ENCODE measurements around the gene COL19A1.
"Not testable (repeated sequence)": the region's sequence is repeated elsewhere in the genome, so short reads cannot be mapped to it uniquely, and the experiment has no call there.

COL19A1 gene

DNA sequence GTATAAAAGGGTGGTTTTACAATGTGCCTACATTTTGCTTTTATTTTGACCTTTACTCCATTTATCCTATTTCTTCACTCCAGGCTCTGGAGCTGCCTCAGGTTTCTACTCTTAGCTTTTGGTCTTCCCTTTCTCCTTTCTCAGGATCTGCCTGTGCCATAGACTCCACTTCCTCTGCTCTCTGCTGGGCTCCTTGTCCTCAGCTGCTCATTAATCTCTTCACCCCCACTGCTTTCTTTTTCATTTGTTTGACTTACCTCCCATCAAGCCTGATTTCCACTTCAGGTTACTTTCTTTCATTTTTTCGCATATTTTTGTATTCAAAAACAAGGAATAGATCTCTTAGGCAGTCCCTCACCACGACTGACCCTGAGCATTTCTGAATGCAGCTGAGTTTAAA is 106.8 kb downstream of the COL19A1 start:
- no peak for DNase-seq

DNA sequence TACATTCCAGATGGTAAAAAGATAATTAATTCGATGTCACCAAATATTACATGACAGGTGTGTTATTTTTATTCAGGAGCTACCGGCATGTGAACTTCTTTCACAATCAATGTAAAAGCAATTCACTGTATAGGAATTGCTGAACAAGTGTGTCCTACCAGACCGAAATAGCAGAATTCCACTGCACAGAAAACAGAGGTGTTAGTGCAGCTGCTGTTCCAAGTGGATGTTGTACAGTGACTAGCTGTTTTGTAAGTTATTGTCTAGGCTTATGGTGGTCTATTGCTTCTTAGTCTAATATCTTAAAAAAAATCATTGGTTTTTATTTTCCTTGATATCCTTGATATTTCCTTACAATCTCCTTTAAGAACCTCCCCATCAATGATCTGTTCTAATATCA is 107.4 kb downstream of the COL19A1 start:
- DNase-seq, result no peak

DNA sequence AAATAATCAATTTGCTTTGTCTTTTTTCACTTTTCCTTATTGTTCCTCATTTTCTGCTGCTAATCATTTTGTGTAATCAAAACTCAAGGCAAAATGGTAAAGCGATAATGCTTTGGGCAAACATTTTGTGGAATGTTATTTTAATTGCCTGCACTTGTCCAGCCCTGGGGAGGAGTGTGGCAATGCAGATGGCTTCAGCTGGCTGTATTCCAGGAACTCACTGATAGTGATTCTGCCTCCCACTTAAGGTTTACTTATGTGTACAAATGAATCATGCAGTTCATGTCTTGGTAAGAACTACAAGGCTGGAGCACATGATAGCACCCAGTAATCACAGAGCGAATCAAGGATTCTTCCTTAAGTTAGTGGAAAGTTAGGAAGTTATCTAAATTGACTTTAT is 107.8 kb downstream of the COL19A1 start:
- DNase-seq, result peak; percentile 21

DNA sequence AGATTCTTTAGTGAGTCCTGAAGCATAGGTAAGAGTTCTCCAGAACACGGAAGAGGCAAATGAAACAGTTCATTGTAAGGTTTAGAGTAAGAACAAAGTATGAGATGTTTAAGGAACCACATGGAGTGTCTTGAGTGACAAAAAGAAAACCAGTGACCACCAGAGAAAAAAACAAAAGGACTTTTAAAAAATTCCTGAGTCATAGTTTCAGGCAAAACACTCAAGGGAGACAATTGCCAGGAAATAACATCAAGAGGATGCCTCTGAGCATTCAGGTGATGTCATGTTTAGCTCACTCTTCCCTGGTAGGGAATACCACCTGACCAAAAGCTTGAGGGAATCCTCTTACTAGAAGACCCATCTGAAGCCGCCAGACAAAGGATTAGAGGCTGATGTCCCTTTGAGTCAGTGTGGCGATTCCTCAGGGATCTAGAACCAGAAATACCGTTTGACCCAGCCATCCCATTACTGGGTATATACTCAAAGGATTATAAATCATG is 110.3 kb downstream of the COL19A1 start:
- no peak for DNase-seq

DNA sequence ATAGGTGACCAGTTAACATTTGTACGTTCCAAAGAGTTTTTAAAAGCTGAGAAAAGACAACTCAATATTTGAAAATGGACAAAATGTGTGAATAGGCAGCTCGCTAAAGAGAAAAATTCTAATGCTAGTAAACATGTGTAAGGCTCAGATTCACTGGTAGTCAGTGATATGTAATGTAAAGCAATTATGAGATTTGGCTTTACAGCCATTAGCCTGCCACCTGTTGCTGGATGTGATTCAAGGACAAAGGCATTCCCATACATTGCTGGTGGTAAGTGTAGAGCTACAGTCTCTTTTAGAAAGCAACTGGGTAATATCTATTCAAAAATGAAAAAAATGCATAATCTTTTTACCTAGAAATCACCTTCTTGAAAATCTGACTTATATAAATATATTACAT is 114.3 kb downstream of the COL19A1 start:
- DNase-seq, result no peak

DNA sequence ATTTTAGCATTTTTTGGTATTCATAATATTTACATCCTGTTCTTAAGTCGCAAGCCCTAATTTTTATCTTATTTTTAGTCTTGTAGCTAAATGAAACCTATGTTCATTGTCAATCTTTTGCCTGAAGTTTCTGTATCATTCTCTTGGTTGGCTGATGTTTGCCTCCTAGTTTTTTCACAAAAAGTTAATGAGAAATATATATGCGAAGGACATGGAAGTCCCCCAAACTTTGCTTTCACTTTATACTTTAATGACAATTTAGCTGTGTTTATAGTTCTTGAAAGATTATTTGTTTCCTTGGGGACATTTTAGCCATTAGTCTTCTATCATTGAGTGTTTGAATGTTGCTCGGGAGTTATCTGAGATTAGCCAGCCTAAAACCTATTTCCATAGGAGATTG is 118.2 kb downstream of the COL19A1 start:
- DNase-seq, result no peak

DNA sequence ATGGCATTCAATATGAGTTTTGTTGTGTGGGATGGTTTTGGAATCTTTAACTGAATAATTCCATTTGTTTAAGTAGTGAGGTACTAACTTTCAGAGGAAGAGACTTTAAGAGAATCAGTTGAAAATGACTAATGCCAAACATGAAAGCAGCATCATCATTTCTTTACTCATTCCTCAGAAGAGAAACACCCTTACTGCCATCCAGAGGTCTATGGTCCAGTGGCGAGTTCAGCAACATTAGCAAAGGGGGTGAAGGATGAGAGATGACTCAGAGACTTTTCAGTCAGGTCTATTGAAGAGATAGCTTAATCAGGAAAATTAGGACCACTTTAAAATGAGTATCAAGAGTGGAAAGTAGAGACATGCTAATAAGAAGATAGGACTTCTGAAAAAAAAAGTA is 118.8 kb downstream of the COL19A1 start:
- DNase-seq, result peak; percentile 21

DNA sequence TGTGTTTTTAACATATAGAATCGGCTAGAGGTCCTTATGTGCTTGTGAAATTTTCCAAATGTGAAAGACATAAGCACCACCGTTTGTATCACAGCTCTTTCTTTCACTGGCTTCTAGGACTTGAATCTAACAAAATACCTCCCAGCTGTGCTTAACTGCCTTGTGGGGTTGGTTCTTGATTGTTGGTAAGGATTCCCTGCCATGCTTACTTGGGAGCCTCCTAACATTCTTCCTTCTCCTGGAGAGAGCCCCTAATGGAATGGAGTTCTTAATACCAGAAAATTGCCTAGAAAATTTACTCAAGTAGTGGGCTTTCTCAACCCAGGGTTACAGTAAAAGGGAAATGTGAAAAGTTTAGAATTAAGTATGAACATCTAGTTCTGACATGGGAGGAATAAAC is 121.2 kb downstream of the COL19A1 start:
- no peak for DNase-seq

DNA sequence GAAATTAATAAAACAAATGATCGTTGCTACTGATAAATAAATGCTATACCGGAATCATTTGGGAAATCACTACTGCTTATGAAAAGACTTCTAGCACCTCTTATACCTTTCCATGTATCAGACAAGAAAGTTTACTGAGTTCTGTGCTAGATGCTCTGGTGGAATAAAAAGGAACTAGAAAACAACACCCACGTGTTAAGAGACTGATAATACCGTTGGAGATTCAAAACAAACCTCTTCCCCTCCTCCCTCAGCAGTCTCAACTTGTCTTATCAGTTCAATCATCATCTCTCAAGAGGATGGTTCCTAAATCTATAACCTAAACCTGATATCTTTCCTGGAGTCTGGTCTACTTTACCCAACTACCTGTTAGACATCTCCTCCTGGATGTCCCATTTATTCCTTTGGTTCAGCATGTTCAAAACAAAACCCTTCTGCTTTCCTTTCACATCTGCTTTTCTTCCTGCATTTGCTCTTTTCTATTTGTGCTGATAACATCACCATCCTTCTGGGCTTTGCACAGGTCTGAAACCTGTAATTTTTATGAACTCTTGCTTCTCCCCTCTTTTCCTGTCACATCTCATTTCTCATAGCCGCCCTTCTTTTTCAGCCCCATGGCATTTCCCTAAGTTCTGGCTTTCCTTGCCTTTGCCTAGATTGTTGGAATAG is 122.2 kb downstream of the COL19A1 start:
- no peak for DNase-seq

DNA sequence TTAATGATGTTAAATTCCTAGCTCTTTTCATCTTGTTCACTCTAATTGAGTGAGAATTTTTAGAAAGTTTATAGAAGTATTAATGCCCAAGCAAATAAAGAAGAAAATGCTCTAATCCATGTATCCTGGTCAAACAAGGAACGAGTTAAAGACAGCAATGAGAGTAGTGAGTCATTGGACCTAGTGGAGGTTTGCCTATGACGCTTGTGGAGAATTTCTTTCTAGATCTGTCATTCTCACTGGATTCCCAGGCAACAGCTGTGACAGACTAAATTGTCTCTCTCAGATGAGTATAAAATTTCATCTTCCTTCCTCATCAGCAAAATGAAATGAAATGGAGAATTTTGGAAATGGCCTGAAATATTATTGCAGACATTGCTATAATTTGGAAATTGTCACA is 127.9 kb downstream of the COL19A1 start:
- peak; percentile 19 for DNase-seq

DNA sequence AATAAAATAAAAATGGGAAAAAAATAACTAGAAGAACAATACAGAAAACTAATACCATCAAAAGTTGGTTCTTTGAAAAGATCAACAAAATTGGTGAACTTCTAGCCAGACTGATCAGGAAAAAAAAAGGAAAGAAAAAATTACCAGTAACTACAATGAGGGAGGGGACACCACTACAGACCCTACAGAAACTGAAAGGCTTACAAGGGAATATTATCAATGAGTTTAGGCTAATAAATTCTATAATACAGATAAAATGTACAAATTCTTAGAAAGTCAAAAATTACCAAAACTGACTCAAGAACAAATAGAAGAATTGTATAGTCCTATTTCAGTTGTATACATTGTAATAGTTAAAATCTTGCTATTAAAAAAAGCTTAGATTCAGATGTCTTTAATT is 141.8 kb downstream of the COL19A1 start:
- DNase-seq, result no peak

DNA sequence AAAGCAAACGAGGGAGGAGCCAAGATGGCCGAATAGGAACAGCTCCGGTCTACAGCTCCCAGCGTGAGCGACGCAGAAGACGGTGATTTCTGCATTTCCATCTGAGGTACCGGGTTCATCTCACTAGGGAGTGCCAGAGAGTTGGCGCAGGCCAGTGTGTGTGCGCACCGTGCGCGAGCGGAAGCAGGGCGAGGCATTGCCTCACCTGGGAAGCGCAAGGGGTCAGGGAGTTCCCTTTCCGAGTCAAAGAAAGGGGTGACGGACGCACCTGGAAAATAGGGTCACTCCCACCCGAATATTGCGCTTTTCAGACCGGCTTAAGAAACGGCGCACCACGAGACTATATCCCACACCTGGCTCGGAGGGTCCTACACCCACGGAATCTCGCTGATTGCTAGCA is 144.0 kb downstream of the COL19A1 start:
- DNase-seq, result not testable (repeated sequence)

DNA sequence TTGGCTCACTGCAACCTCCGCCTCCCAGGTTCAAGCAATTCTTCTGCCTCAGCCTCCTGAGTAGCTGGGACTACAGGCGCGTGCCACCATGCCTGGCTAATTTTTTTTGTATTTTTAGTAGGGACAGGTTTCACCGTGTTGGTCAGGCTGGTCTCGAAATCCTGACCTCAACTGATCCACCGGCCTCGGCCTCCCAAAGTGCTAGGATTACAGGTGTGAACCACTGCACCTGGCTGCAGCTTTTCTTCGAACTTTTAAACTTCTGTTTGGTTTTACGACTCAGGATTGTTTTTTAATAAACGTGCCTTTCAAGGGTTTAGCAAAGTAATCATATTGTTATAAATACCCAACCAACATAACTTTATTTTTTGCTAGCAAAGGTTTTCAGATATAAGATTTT is 156.8 kb downstream of the COL19A1 start:
- DNase-seq, result not testable (repeated sequence)

DNA sequence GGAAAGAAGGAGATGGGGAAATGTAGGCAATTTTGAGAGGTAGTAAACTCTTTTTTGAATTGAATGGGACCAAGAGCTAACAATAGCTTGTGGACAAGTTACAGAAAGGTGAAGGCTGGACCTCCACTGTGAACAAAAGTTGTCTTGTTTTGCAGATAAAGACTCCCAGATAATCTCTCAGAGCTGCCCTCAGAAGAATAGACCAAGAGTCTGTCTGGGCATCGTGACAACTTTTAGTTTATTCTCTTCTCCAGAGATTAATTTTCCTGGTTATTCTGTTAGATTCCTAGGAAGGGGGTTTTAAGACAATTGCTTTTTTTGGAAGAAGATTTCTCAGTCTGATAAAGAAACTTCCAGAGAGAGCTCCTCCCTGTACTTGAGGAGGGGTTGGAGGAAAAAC is 161.9 kb downstream of the COL19A1 start:
- DNase-seq, result no peak

DNA sequence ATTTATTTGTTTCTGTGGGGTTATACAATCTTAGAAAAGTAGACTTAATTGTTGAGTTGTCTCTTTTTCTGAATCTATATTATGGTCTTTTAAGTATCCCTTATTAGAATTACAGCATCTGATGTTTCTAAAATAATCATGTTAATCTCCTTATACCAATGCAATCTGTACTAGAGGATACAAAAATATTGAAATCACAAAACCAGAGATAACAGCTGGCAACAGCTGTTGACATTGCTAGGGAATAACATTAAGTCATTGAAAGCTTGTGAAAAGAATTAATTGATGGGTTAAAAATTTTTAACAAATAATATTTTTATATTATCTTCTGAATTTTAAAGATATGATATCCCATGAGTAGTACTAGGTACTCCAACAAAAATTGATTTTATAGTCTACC is 162.6 kb downstream of the COL19A1 start:
- DNase-seq, result no peak

DNA sequence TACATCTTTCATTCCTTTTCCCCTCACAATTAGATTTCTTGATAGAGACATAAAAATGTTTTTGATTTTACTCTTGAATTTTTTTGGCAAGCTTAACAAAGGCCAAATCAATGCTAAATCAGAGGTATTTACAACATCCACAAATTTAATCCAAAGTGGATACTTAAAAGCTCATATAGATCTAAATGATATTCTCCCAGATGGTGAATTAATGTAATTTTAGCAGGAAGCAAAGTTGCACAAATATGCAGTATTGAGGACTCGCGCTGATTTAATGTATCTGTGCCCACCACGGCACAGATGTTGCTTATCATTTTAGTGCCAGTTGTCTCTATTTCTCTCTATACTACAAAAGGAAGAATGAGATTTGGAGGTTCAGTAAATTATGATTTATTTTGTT is 167.4 kb downstream of the COL19A1 start:
- no peak for DNase-seq

DNA sequence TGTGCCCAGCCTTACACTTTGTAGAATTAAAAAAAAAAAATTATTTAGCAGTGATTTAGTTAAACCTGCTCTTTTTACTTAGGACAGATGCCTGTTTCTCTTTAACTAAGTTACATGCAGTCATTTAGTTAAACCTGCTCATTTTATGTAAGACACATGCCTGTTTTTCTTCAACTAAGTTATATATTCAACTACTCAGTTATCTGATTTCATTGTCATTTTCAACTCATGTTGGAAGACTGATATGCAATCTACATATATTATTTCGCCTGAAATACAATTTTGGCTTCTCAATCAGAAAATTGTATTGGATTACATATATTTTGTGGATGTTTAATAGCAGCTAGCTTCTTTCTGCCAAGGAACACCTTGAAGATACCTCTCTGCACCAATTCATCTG is 171.1 kb downstream of the COL19A1 start:
- DNase-seq, result no peak

DNA sequence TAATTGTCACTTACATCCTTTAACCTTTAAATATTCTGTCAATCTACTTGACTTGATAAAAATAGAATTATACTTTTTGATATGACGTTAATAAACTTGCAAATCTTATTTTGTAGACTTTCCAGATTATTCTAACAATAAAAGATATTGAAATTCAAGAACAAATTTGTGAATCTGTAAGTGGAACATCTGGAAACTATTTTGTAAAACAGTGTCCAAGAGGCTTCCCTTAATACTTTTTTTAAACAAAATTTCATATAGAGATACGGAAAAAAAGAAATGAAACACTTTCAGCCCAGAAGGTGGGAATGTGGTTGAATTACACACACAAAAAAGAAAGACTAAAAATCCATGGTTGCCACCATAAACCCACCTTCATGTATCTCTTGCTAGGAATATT is 174.4 kb downstream of the COL19A1 start:
- no peak for DNase-seq

DNA sequence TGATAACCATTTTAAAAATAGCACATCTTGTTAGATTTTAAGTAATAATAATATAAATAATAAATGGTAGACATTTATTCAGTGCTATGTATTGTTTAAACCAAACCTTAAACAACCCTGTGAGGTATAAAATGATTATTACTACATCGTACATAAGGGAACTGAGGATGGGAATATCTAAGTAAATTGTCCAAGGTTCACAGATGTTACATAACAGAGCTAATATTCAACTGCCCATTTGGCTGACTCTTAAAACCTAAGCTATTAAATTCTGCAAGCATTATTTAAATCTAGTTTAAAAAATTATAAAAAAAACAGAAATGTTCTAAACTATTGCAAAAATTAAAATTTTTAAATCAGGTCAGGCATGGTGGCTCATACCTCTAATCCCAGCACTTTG is 175.1 kb downstream of the COL19A1 start:
- DNase-seq, result no peak

DNA sequence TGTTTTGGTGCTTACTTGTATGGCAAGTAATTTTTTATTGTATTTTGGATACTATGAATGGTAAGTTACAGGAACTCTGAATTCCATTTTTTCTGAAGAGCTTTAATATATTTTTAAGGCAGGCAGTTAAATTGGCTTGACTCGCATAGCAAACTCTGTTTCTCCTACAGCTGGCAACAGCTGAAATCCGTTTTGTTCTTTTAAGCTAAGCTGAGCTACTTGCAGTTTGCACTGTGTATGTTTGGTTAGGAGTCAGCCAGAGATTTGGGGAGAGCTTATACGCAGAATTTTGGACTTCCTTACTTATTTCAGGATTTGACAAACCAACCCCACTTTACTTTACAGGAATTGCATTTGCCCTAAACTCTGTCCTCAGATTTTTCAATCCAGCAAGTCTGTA is 179.1 kb downstream of the COL19A1 start:
- DNase-seq, result no peak

DNA sequence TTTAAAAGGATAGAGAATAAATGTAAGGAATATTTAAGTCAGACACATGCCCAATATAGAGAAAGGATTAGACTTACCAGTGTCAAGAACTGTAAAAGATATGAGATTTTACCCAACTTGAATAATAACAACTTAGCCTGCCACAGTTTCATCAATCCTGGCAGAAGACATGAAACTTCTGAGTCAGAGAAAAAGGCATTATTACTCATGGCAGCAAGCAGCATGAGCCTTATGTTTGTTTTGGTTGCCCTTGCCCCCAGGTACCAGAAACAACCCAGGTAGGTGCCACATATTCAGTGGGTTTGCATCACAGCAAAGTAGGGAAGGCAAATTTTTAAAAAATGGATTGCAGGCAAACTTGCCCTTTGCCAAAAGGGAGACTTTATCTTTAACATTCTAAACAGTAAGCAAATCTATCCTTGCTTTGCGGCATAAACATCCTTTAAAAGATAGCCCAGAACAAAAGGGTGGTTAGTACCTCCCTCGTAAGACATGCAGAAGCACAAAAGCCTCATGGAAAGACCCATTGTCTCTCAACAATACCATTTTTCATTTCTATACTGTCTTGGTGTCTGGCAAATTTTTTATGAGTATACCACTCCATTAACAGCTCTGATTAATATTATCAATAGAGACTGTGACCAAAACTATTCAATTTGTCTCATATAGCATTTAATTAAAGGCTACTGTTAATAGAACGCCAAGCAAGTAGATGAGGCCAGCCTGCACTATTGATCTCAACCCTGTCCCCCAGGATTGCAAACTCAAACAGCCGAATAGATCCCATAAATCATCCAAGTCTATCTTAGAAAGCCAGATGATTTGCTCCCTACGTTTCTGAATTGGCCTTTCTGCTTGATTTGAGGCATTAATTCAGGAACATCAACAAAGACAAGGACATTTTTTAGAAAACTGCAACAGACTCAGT is 185.1 kb downstream of the COL19A1 start:
- no peak for DNase-seq

DNA sequence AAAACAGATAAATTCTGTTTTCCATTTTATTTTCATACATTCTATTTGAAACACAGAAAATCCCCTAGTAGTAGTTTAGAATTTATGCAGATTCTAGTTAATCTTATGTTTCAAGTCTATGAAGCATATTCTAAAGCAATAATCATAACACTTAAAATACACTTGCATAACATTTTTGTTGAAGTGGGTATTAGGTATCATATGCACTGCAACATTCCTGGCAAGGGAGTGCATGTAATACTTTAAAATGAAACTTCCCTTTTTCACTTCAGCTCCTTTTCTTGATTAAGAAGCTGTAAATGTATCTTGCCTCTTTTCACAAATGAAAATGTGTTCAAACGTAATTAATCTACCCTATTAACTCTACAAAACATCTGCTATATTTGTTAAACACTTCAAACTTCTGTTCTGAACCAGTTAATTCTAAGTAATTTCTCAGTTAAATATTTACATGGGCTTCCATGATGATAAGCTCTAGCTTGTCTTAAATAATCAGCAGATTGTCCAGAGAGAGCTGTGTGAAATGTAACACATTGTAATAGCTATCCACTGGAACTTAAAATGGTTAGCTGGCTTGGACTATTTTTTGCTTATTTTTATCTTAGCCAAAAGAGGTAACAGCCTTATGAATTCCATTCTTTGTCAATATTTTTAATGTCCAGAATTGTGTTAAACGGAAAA is 192.8 kb downstream of the COL19A1 start:
- DNase-seq, result no peak

DNA sequence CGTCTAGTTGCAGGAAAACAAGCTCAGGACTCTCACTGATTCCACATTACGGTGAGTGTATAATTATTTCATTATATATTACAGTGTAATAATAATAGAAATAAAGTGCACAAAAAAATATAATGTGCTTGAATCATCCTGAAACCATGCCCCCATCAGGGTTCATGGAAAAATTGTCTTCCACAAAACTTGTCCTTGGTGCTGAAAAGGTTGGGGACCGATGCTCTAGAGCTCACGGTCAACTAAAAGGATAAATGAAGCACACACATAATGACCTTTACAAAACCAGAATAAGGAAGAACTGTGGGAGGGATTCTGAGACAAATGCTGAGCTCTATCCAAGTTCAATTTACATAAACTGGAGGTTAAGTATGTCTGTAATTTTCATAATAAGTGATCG is 194.3 kb downstream of the COL19A1 start:
- DNase-seq, result no peak

Measured in fibroblast of skin of back (primary cell).